GM10248 (cell line): ENCODE measurements around the gene CD96.
A peak's percentile ranks its signal among the peaks of the same experiment; 100 is the strongest.

ENCODE experiments used
- CTCF ChIA-PET: fragments of 300-600 bp; sonication (Branson Sonifier 250); formaldehyde crosslinking; extraction: SDS; loops from one replicate; lab custom pipeline; 2021; ENCODE audit warnings: antibody characterized with exemption; lab: Yijun Ruan, JAX
- POLR2A ChIA-PET: fragments of 350-650 bp; sonication (Branson Sonifier 250); formaldehyde crosslinking; extraction: SDS; loops from one replicate; lab custom pipeline; 2020; ENCODE audit warnings: antibody characterized with exemption; lab: Yijun Ruan, JAX
- DNase-seq: peaks from one replicate; pipeline ENCODE4 v3.0.0; 2012; ENCODE audit errors: extremely low spot score
- CTCF ChIP-seq: IDR thresholded peaks from 2 replicates; pipeline ENCODE4 v1.5.1; 2012; ENCODE audit warnings: mild to moderate bottlenecking, low read depth; ENCODE audit errors: extremely low read depth, missing control alignments, control extremely low read depth

The CD96 gene

GRCh38 chr3:111609700-111610099, 67.7 kb downstream of the CD96 start:
- CTCF ChIA-PET: interaction anchor here (1.7 kb wide), 1 partner anchor 10 kb away, joined by 5 read pairs; no protein-coding TSS in a partner anchor

GRCh38 chr3:111610189-111610588, 68.2 kb downstream of the CD96 start:
- ChIA-PET CTCF (interaction anchor here (1.5 to 1.7 kb wide), 2 partner anchors 9 to 10 kb away, joined by 4 to 5 read pairs; no protein-coding TSS in a partner anchor), POLR2A (no interaction called here)
- TF ChIP-seq CTCF: no peak
- no peak for DNase-seq

More at GRCh38 chr3:111609700-111610099, 67.7 kb downstream of the CD96 start:
- POLR2A ChIA-PET: no interaction called here
- TF ChIP-seq CTCF: no peak
- no peak for DNase-seq

GRCh38 chr3:111610612-111611054, 68.6 kb downstream of the CD96 start:
- no peak for DNase-seq
- ChIA-PET POLR2A (no interaction called here), CTCF (interaction anchor here (1.5 to 1.7 kb wide), 2 partner anchors 8 to 11 kb away, joined by 4 to 5 read pairs; no protein-coding TSS in a partner anchor)
- TF ChIP-seq CTCF: no peak

- TF ChIP-seq CTCF: no peak
- ChIA-PET CTCF (interaction anchor here (0.7 kb wide), 1 partner anchor 14 kb away, joined by 3 read pairs; no protein-coding TSS in a partner anchor), POLR2A (no interaction called here)
- no peak for DNase-seq
Observed at GRCh38 chr3:111613294-111613693, 71.3 kb downstream of the CD96 start.

GRCh38 chr3:111615880-111616279, 73.9 kb downstream of the CD96 start:
- DNase-seq: no peak
- CTCF ChIA-PET: interaction anchor here (1.2 to 4.4 kb wide), 5 partner anchors 14 to 52 kb away, joined by 3 to 31 read pairs (median 3); no protein-coding TSS in a partner anchor
- POLR2A ChIA-PET: no interaction called here
- no peak for TF ChIP-seq CTCF

- POLR2A ChIA-PET: no interaction called here
- DNase-seq: peak; percentile 29
- CTCF ChIA-PET: interaction anchor here (1.2 to 4.4 kb wide), 6 partner anchors 15 to 51 kb away, joined by 3 to 31 read pairs (median 4); no protein-coding TSS in a partner anchor
- TF ChIP-seq CTCF: no peak
Observed at GRCh38 chr3:111616417-111617105, 74.6 kb downstream of the CD96 start.
